HepG2 (cell line): ENCODE data around the gene CDKN2AIP. TPM values are rescaled to one million over a fixed set of nuclear protein-coding genes. Genes with fewer than 3 reads are reported as not detected.

ENCODE experiments used
- ATAC-seq: fragments of 200-7000 bp; cut with Tn5 transposase; 3 replicates; pipeline ENCODE4 v1.9.1; 2020; ENCODE audit warnings: mild to moderate bottlenecking, moderate library complexity
- BruUV-seq: library from RNA; stranded (reverse); fragments of 400-500 nt; replicated peaks from 2 replicates; lab custom pipeline; 2021; lab: Mats Ljungman, UMichigan
- CTCF ChIA-PET: fragments of 300-600 bp; formaldehyde crosslinking; extraction: SDS; loops from one replicate; lab custom pipeline; 2021; ENCODE audit warnings: low total read pairs, inconsistent platforms, low intra/inter-chr PET ratio; lab: Yijun Ruan, JAX
- POLR2A ChIA-PET: fragments of 350-600 bp; sonication (Branson Sonifier 250); formaldehyde crosslinking; loops from one replicate; lab custom pipeline; 2020; ENCODE audit warnings: antibody characterized with exemption, inconsistent platforms; lab: Yijun Ruan, JAX
- DNase-seq: peaks from one replicate; pipeline ENCODE4 v3.0.0-alpha.2; 2015; ENCODE audit warnings: low spot score
- FAIRE-seq: peaks from 3 replicates; lab custom pipeline; 2011; peaks lifted over from hg19 to GRCh38; lab: Jason Lieb, UNC
- H2AFZ ChIP-seq: one replicate; pipeline ENCODE4 v1.6.1; 2011; ENCODE audit warnings: low read length, inconsistent platforms
- H3K27ac ChIP-seq: fragments of 300-600 bp; 3 replicates; pipeline ENCODE4 v1.8.0; 2011; ENCODE audit warnings: mixed run types, mild to moderate bottlenecking, mixed read lengths, low read length, inconsistent platforms; ENCODE audit not compliant: insufficient read depth; ENCODE audit errors: extremely low read length
- H3K27me3 ChIP-seq, 2 experiments: fragments of 200-600 bp in 1 of 2; 2 replicates in 1 of 2; 3 replicates in 1 of 2; pipeline versions ENCODE4 v1.6.0 to v1.8.0; 2011; ENCODE audit warnings: low read length in 2 of 2, mild to moderate bottlenecking in 2 of 2, moderate library complexity in 2 of 2, inconsistent platforms in 1 of 2; ENCODE audit not compliant: insufficient read depth in 2 of 2, control insufficient read depth in 1 of 2
- H3K36me3 ChIP-seq, 2 experiments: fragments of 200-600 bp in 1 of 2; replicated peaks in 1 of 2; 2 replicates in 1 of 2; 3 replicates in 1 of 2; pipeline versions ENCODE4 v1.5.1 to v1.8.0; 2011; ENCODE audit warnings: low read length in 2 of 2, inconsistent platforms in 1 of 2; ENCODE audit not compliant: insufficient read depth in 2 of 2, control insufficient read depth in 1 of 2
- H3K4me1 ChIP-seq: 2 replicates; pipeline ENCODE4 v1.5.1; 2012; ENCODE audit warnings: low read length, inconsistent platforms; ENCODE audit not compliant: insufficient read depth
- H3K4me2 ChIP-seq: 2 replicates; pipeline ENCODE4 v1.6.0; 2011; ENCODE audit warnings: low read depth, low read length, inconsistent platforms
- H3K4me3 ChIP-seq, 3 experiments: fragments of 200-600 bp in 1 of 3; sonication (generic), shearing (Covaris generic) in 1 of 3; replicated peaks in 1 of 3; 2 replicates each; pipeline ENCODE4 v1.5.1; 2011 to 2016; ENCODE audit warnings: low read length in 3 of 3, inconsistent platforms in 2 of 3, low read depth in 2 of 3, mild to moderate bottlenecking in 2 of 3, control low read depth in 1 of 3, mixed read lengths in 1 of 3; ENCODE audit not compliant: insufficient read depth in 1 of 3
- H3K79me2 ChIP-seq: one replicate; pipeline ENCODE4 v1.6.1; 2011; ENCODE audit warnings: low read length, inconsistent platforms; ENCODE audit not compliant: insufficient read depth
- H3K9ac ChIP-seq: 2 replicates; pipeline ENCODE4 v1.6.0; 2011; ENCODE audit warnings: mild to moderate bottlenecking, low read depth, low read length, inconsistent platforms; ENCODE audit not compliant: insufficient read depth
- H3K9me3 ChIP-seq: 2 replicates; pipeline ENCODE4 v1.5.1; 2012; ENCODE audit warnings: mild to moderate bottlenecking, low read length
- H4K20me1 ChIP-seq: 2 replicates; pipeline ENCODE4 v1.6.0; 2011; ENCODE audit warnings: inconsistent platforms, mild to moderate bottlenecking, low read length, moderate library complexity; ENCODE audit not compliant: insufficient read depth
- BCL3 ChIP-seq: sonication (generic); formaldehyde crosslinking; IDR thresholded peaks from 2 replicates; pipeline ENCODE4 v1.5.1; 2020; ENCODE audit warnings: mild to moderate bottlenecking, missing genetic modification reagents, moderate library complexity
- E2F1 ChIP-seq: sonication (generic); formaldehyde crosslinking; IDR thresholded peaks from 2 replicates; pipeline ENCODE4 v1.5.0; 2020; ENCODE audit warnings: missing genetic modification reagents
- EP300 ChIP-seq, 3 experiments: sonication (generic) in 1 of 3; formaldehyde crosslinking in 1 of 3; IDR thresholded peaks; 2 replicates each; pipeline versions ENCODE4 v1.5.1 to v1.6.1; 2011 to 2020; ENCODE audit warnings: low read depth in 2 of 3, low read length in 2 of 3, borderline replicate concordance in 1 of 3, improper control_type of control experiment in 1 of 3, mild to moderate bottlenecking in 1 of 3, missing genetic modification reagents in 1 of 3, moderate library complexity in 1 of 3
- NFAT5 ChIP-seq: sonication (generic); formaldehyde crosslinking; IDR thresholded peaks from 2 replicates; pipeline ENCODE4 v1.4.0; 2020; ENCODE audit warnings: missing genetic modification reagents
- PBX3 ChIP-seq: sonication (generic); formaldehyde crosslinking; IDR thresholded peaks from 2 replicates; pipeline ENCODE4 v1.8.1; 2023; ENCODE audit warnings: missing genetic modification reagents, inconsistent platforms, borderline replicate concordance
- SP2 ChIP-seq: sonication (generic); formaldehyde crosslinking; IDR thresholded peaks from 2 replicates; pipeline ENCODE4 v1.5.1; 2020; ENCODE audit warnings: mild to moderate bottlenecking, missing genetic modification reagents
- ZNF354B ChIP-seq: sonication (generic); formaldehyde crosslinking; IDR thresholded peaks from 2 replicates; pipeline ENCODE4 v1.8.0; 2022; ENCODE audit warnings: mild to moderate bottlenecking, missing genetic modification reagents
- ZNF513 ChIP-seq: sonication (generic); formaldehyde crosslinking; conservative IDR thresholded peaks from 2 replicates; pipeline ENCODE4 v1.5.0; 2020; ENCODE audit warnings: missing genetic modification reagents
- ZNF546 ChIP-seq: sonication (generic); formaldehyde crosslinking; conservative IDR thresholded peaks from 2 replicates; pipeline ENCODE4 v1.8.1; 2023; ENCODE audit warnings: mild to moderate bottlenecking, missing genetic modification reagents
- WGBS: methylation state at CpG from one replicate; pipeline ENCODE4 v1.1.6; 2017; ENCODE audit warnings: low lambda C conversion rate; 5-methylcytosine and 5-hydroxymethylcytosine counted together
- in situ Hi-C: cut with HindIII; loops from 2 replicates; pipeline ENCODE4 v1.10.0; 2017; ENCODE audit warnings: low pct_unique_long_range_greater_than_20kb; ENCODE audit not compliant: extremely low pct_ligation_motif_present
- intact Hi-C: fragments of 100-400 bp; cut with micrococcal nuclease; formaldehyde crosslinking; loops from one replicate; pipeline ENCODE4 v1.10.0; 2022; ENCODE audit not compliant: unreplicated experiment
- polyA plus RNA-seq, 8 experiments: library from polyadenylated mRNA; depleted of rRNA in 3 of 8; stranded (reverse) in 7 of 8; unstranded in 1 of 8; fragments of >200 nt; fragmentation: Illumina TruSeq in 4 of 8; extraction: Trizol in 4 of 8; gene quantifications; 2 replicates each; pipeline versions ENCODE4 v1.2.1 to v1.2.3, GENCODE V29; 2011 to 2016; ENCODE audit warnings: low read depth in 4 of 8, missing spikeins in 1 of 8, mixed read lengths in 1 of 8; ENCODE audit not compliant: insufficient read depth in 1 of 8
- total RNA-seq, 5 experiments: library from RNA; depleted of rRNA; stranded (reverse); fragments of >200 nt; fragmentation: Illumina TruSeq; extraction: Trizol; gene quantifications; 2 replicates each; pipeline ENCODE4 v1.2.3, GENCODE V29; 2016; ENCODE audit warnings: low read depth in 1 of 5

The CDKN2AIP gene
- total and polyA plus RNA-seq, 2 of the 13 experiments (the other 11 are each of a cell fraction or from before 2014, with no cell fraction given), result 17.0 to 18.7 TPM

- in situ Hi-C loops, result no loop called here
- TF ChIP-seq EP300 (IDR thresholded peaks at IDR 0.05; ENCODE audit: low read depth in 2 of 2, low read length in 2 of 2), result no peak
- no peak for TF ChIP-seq EP300 (CRISPR knock-in tag; IDR thresholded peaks at IDR 0.05; ENCODE audit: borderline replicate concordance)
- no peak for TF ChIP-seq ZNF546 (CRISPR knock-in tag)
- no peak for TF ChIP-seq E2F1 (CRISPR knock-in tag)
- TF ChIP-seq ZNF354B (CRISPR knock-in tag), result no peak
- no peak for TF ChIP-seq PBX3
- no peak for TF ChIP-seq ZNF513 (CRISPR knock-in tag)
- no peak for TF ChIP-seq SP2 (CRISPR knock-in tag)
- TF ChIP-seq BCL3, result no peak
- TF ChIP-seq NFAT5 (CRISPR knock-in tag), result no peak
These were observed 5.7 kb downstream of the CDKN2AIP start for GRCh38 chr4:183450108-183450507.

More at GRCh38 chr4:183450108-183450507, 5.7 kb downstream of the CDKN2AIP start:
- BruUV-seq, result no TSS peak
- WGBS, result 97% methylated on average over 1 of the region's 1 CpG
- no peak for DNase-seq
- H3K4me3 ChIP-seq, result no peak overlapping the region
- H3K27me3 ChIP-seq, result no peaks in the 10 kb centered on the region; a peak in 1 of 5 replicates
- CTCF ChIA-PET, result no interaction called here
- FAIRE-seq, result no peak
- H3K9me3 ChIP-seq, result no peaks in the 10 kb centered on the region
- intact Hi-C loops, result no loop called here
- POLR2A ChIA-PET, result no interaction called here
- H4K20me1 ChIP-seq, result 0 out of 2 replicates have a peak, but pooled peaks cover 3% of the 10 kb centered on the region
- H2AFZ ChIP-seq, result no peak overlapping the region
- no peak overlapping the region for H3K4me2 ChIP-seq
- peaks cover 47% of the 10 kb centered on the region for H3K4me1 ChIP-seq
- ATAC-seq, result no peak
- no peak overlapping the region for H3K9ac ChIP-seq
- peaks cover 7 to 14% of the 10 kb centered on the region in 2 experiments for H3K36me3 ChIP-seq
- peaks cover 24% of the 10 kb centered on the region for H3K79me2 ChIP-seq
- H3K27ac ChIP-seq, result no peak overlapping the region
